ENCODE data around the gene ABR.
"Not testable (repeated sequence)": the region's sequence is repeated elsewhere in the genome, so short reads cannot be mapped to it uniquely, and the experiment has no call there.

ABR gene

DNA sequence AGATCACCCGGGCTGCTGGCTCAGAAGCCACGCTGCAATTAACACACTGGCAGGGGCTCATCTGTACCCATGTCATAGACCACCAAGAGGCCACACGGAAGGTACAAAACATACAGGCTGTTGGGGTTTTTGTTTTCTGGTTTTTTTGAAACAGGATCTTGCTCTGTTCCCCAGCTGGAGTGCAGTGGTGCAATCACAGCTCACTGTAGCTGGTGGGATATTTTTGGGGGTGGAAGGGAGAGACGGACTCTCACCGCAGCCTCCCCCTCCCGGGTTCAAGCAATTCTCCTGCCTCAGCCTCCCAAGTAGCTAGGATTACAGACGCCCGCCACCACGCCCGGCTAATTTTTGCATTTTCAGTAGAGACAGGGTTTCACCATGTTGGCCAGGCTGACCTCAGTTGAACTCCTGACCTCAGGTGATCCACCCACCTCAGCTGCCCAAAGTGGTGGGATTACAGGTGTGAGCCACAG is 19.5 kb upstream of the ABR start:
- not testable (repeated sequence) for DNase-seq

DNA sequence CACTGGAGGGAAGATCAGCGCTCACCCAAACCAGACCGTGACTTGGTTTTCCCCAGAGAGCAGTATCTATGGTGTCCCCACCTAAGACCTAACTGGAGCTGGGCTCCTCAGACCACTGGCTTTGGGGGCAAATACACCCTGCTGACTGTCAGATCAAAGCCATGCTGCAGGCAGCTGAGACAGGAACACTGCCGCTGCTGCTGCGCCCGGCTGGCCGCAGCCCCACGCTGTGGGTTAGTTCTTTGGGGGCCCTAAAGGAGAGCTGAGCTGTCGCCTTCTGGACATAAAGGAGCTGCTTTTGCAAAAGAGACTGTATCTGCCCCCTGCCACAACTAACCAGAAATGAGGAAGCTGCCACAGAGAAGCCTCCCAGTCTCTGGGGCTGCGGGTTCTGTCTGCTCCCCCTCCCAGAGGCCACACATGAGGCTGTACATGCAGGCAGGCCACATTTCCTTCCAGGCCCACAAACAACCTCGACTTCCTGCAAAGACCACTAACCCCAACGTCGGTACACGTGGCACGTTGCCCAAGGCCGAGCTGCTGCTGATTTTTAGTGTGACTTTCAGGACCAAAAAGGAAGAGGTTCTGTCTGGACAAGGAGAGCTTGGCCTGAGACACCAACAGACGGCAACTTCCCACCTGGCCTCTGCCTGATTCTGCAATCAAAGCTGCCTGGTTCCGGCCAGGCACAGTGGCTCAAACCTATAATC is 18.2 kb upstream of the ABR start:
- peak; percentile 39 for DNase-seq

DNA sequence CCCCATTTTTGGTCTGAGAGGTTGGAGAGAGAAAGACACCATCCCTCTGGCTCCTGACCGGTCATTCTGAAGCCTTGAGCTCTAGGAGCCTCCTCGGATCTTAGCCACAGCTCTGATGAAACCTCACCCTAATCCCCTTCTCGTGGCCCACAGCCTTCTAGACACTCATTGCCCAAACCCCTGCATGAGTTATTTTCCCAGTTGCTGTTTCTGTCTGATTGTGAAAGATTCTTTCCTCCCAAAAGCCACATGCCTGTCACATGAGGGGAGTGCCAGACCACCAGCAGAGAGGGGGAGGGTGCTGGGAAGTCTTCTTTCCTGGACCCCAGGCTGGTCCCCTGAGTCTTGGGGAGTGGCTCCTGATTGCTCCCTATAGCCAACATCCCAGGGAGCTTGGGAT is 17.6 kb upstream of the ABR start:
- DNase-seq = no peak

DNA sequence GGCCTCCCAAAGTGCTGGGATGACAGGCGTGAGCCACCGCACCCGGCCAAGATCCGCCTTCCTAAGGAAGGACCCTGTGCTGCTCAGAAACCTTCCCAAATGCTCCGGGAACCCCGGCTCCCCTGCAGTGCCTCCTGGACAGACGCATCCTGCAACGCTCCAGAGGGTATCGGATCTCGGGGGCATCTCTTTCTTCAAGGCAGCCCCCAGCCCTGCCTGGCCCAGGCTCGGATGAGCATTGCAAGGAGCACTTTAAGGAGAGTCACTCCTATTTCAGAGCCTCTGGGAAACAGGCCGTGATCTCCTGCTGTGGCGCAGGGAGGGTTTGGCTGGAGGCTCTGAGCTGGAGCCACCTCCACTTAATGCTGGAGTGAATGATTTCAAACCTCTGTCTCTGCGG is 17.2 kb upstream of the ABR start:
- DNase-seq = no peak

DNA sequence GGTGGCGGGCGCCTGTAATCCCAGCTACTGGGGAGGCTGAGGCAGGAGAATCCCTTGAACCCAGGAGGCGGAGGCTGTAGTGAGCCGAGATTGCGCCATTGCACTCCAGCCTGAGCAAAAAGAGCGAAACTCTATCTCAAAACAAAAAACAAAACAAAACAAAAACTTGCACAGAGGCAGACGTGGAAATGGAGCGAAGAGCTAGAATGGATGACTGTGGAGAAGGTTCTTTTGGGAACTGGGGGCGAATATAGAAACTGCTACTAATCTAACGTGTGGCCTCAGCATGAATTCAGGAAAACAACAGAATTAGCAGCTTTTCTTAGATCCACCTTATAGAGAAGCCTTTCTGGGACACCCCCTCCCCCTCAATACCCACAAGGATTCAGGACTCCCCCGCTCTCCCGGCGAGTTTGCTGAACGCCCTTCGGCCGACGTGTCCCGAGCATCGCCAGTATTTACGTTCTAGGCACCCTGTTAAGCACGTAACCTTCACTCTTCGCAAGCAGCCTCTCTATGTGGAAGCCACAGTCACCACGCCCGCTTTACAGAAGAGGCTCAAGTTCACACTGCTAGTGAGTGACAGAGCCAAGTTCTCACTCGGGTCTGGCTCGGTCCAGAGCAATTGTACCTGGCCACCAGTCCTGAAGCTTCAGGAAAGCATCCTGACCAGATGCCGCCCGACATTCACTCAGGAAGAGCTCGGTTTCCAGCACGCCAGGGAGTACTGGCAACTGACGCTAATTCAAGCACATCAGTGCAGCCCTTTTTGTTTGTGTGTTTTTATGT is 13.3 kb upstream of the ABR start:
- DNase-seq = no peak

DNA sequence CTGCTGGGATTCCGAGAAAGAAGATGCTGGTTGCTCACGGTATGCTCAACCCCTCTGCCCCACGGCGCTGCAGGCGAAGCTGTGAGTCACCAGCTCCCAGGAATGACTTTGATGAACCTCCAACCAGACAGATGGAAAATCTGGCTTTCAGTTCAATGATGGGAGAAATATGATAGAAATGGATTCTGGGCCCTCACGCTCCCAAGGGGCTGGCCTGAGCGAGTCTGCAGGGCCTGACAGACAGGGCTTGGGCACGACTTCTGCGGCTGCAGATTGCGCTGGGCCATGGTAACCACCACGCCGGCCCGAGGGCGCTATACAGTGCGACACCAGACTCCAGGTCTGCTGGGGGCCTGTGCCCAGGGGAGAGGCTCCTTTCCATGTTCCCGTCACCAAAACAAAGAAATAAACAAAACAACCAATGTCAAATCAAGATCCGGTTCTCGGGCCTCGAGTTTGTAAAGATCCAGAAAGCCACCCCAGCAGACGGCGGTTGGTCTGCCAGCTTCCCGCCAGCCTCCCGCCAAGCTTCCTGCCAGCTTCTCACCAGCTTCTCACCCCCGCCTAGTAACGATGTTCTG is 11.1 kb upstream of the ABR start:
- no peak for DNase-seq

DNA sequence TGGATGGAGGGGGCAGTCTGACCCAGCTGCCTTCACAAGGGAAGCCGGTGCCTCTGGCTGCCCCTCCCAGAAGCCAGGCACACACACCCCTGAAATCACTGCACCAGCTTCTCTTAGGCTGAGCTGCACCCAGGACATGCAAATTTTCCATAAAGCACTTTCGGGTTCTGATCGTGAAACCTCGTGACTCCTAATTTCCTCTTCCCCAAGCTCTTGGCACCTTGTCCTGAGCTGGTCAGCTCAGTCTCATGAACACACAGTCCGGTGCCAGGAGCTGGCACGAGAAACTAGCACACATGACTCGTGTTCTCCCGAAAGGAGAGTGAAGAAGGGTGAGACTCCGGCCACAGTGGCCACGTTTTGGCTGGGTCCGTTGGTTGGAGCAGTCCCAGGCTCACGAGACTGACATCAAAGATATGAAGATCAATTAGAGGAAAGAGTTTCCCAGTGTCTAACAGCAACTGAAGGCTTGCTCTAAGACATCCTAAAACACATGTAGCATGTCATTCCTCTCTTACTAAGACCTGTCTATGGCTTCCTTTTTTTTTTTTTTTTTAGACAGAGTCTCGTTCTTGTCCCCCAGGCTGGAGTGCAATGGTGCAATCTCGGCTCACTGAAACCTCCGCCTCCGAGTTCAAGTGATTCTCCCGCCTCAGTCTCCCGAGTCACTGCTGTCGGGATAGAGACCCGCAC is 9.2 kb upstream of the ABR start:
- no peak for DNase-seq

DNA sequence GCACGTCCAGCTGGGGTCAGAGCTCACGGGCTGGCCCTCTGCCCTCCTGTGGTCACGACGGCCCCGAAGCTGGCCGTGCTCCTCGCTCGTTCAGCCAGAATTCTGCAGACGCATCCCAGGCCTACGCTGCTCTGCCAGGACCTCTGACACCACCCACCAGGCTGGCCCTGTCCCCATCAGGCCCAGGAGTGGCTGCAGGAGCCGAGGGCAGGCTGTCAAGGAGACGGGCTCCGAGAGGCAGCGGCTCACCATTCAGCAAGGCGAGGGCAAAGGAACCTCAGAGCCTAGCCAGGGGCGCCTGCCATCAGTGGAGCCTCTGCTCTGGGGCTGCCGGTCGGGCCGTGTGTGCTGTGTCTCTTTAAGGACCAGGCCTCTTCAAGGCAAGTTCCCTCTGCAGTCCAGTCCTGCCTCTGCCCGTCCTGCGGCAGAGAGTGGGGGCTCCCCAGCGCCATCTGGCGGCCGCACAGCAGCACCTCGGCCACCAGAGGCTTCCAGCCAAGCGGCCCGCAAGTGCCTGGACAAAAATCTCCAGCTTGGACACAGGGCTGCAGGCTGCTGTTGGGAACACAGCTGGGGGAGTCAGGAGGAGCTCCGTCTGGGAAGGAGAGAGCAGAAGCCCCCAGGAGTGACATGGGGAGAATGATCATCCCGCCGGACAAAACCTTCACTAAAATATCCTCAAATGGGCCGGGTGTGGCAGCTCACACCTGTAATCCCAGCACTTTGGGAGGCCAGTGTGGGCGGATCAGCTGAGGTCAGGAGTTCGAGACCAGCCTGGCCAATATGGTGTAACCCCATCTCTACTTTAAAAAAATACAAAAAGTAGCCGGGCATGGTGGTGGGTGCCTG is 7.4 kb upstream of the ABR start:
- peak; percentile 78 for DNase-seq

DNA sequence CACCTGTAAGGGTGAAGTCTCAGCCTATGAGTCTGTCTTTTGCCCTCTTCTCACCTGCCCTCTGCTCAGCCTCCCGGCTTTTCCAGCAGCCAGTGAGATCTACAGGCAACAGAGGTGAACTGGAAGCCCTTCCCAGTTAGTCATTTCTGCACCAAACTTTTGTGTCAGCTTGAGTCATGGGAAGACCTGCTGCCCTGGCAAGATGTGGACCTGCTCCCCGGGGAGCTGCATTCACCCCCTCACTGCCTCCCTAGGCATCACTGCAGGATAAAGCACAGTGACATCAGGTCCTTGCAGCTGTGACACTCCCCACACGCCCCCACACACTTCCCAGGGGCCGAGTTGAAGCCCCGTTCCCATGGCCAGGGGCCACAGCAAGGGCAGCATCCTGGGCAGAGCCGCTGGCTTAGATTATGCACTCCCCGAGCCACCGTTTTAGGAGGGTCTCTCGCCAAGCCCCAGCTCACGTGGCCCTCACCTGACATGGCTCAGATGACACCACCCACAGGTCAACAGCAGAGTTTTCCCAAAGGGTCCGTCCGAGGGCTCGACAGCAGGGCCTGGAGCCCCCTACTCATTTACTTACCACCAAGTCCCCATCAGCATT is 6.5 kb upstream of the ABR start:
- no peak for DNase-seq

DNA sequence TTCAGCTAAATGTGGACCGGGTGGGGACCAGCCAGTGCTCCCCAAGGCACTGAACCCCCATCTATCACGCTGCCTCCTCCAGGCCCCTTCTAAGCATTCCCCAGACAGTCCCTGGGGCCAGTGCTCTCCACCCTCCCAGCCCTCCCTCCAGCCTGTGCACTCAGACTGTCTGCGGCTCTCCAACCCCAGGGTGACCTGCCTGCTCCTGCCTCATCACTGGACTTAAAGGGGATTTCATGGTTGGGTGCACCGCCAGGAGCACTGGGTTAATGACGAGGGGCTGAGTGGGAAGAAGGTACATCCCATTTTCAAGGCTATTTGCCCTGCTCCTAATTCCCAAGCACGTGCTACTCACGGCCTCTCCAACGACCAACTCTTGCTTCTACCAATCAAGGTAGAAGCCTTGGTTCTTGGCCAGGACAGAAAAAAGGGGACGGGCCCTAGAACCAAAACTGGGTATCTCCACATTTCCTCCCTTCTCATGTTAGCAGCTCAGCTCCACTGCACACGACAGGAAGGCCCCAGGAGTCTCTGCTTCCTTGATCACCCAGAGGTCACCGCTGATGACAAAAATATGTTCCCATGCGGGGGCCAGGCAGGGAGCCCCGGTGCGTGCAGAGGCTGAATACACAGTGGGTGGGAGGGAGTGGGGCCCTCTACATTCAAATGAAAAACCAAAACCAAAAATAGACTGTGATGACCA is 3.5 kb upstream of the ABR start:
- DNase-seq = no peak

DNA sequence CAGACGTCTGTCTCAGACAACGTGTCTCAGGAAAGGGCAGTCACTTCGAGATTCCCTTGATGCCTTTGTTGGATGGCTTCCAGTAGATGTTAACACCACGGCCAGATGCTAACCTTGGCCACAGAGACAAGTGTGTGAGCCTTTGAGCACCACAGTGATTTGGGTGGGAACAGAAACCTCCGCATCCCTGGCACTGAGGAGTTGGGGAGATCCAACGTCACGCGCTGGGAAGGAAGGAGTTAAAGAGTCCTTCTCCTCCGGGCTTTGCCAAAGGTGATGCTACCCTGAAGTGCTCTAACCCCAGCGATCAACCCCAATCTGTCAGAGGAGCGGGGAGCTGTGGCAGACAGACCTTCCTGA is 3.0 kb upstream of the ABR start:
- no peak for DNase-seq

DNA sequence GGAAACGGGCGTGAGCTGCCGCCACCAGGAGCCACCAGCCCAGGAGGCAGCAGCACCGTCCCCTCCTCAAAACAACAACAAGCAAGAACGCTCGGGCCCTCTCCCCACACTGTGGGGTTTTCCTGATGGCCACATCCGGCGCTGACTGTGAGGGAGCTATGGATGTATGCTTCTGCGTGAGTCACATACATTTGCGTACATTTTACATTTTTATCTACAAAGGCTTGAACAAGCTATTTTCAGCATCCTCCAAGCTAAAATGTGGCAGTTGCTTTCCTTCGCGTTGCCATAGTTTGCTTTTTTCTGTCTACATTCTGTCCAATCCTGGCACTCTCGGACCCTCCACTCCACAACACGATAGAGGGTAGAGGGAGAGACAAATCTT is 2.0 kb upstream of the ABR start:
- no peak for DNase-seq

DNA sequence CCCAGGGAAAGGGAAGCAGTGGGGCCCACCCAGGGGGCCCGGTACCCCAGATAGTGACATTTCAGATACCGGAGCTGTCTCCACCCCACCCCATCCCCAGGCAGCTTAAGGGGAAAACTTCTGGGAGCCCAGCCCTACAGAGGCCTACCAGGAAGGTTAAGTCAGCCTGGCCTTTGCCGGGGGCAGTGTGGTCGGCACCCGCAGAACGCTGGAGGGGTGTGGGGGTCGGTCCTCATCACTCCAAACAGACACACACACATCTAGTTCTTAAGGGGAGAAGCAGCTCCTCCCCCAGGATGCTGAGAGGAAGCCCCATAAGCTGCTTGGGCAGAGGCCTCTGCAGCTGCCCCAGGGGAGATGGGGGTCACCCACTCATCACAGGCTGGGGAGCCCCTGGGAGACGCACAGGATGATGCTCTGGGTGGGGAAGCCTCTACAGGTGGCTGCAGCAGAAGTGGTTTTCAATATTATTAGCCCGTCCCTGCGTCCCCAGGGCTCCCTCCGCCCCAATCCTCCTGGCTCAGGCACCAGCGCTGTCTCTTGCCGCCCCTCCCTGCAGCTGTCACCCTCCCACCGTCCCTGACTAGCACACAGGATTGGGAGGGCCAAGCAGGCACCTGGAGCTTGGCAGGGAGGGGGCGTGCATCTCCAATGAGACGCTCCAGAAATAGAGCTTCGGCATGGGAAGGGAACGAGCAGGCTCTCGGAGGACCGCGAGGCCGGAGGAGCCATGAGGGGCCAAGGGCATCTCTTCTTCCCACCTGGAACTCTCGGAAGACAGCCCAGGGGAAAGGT is 1.4 kb upstream of the ABR start:
- no peak for DNase-seq

DNA sequence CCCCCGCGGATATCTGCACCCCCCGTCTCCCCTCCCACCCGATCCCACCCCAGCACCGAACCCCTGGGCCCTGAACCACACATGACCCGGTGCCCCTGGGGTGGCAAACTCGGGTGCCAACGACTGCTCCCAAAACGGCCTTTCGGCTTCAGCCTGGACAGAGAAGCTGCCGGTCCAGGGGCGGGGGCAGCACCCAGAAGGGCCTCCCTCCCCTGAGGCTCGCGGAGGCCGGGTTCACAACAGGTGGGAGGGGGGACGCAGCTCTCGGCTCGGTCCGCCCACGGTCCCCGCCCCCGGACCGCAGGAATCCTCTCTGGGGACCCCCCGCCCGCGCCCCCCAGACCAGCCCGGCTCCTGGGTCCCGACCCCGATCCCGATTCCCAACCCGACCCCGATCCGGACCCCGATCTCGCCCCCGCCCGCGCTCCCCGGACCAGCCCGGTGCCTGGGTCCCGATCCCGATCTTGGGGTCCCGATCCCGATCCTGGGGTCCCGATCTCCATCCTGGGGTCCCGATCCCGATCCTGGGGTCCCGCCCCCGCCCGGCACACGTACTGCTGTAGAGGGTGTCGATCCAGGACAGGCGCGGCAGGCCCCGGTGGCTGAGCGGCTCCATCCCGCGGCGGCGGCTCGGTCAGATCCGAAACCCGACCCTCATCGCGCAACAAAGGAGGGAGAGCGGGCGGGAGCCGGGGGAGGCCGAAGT is 516 bp downstream of the ABR start:
- DNase-seq = no peak

DNA sequence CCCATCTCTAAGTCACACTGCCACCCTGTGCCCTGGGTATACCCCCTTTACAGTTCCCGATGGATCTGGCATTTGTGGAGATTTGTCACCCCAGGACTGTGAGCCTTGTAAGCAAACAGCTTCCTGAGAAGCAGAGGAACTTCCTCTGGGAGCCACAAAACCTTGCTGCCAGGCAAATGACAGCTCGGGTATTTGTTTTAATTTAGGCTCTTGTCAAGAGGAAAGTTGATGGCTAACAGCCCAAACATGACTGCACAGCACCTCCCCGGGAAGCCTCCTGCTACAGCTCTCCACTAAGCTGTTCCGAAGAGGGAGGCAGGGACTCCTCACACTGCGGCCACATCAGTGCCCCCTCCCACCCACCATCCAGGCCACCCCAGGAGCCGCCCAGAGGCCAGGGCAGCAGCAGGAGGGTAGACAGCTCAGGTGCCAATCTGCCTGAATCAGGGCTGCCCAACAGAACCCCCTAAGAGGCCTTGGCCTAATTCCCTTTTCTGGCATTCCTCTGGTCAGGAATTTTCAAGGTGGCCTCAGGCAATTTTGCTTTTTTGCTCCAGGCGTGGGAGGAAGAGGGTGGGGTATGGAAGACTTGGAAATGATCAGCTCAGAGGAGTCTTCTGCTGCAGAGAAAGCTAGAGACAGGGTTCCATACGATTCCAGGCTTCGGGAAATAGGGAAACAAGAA is 2.6 kb downstream of the ABR start:
- DNase-seq = no peak

DNA sequence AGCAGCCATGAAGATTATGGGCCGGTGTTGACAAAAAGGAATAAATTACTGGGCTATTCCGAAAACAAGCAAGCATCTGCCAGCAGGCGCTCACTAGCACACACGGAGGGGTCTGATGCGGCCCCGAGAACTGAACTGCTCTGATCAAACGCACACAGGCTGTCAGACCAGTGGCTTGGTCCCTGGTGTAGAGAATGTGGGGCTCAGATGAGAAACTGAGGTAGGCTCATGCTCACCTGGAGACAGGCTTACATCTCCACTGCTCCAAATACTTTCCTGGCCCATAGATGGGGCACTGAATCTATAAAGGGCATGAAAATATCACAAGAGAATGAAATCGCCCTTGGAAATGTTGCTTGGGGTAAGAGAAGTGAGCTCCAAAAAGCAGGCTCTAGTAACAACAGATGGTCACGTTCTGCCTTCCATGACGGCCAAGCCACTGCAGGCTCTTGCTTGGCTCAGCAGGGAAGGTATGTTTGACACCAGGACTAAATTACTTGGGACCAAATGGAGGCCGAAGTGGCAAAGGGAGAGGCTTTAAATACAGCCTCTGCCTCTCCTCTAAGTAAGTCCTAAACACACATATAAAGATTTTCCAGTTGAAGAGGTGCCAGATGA is 5.4 kb downstream of the ABR start:
- no peak for DNase-seq

DNA sequence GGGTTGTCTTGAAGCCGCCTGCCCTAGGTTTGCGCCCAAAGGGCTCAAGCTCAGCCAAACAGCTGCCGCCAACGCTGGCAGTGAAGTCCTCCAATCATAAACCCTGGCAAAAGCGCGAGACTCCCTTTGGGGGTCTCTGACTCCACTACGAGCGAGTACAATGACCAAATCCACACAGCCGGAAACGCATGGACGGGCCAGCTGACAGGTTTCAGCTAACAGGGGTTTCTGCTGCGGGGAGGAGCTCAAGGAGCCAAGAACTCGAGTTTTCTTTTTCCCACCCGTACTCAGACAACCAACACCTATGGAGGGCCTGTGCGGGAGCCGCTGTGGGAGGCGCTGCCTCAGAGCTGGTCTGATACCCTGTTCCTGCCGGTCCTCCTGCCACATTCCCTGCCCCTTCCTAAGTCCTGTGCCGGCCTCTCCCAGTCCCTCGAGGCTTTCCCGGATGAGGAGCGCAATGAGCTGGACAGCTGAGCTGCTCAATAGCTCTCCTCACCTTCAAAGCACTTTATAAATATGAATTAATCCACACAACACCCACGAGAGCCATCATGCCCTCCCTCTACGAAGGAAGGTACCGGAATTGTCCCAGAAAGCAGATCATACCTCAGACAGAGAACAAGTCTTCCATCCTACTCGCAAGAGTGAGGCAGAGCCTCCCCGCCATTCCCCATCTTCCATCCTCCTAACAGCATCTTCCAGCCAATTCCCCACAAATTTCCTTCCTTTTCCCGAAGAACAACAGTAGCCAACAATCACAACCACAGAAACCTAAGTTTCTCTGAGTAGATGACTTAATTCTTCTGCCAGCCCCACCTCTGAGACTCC is 6.1 kb downstream of the ABR start:
- no peak for DNase-seq

DNA sequence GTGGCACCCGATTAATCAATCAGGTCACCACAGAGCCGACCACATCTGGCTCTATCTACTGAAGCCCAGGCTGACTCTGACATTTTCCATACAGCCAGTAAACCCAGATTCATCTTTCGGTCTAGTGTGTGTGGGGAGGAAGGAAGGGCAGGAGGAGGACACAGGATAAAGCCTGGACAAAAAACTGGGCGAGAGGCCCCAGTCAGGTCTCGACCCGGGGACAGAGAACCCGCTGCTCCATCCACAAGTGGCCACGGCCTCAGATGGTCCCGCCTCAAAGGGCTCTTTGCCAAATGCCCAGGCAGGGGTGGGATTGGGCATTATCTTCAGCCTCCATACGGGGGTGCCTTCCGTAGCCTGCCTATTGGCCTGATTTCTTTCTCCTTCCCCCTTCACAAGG is 7.8 kb downstream of the ABR start:
- no peak for DNase-seq
